Hepatic stellate cell (primary cell): ENCODE measurements around the gene GNA14.
"Not testable (repeated sequence)": the region's sequence is repeated elsewhere in the genome, so short reads cannot be mapped to it uniquely, and the experiment has no call there.

ENCODE experiments used
- DNase-seq: peaks from one replicate; pipeline ENCODE4 v3.0.0; 2011; ENCODE audit warnings: low spot score

The GNA14 gene

GRCh38 chr9:77449240-77450084 is 198.7 kb downstream of the GNA14 start:
- DNase-seq = peak; percentile 52

GRCh38 chr9:77447646-77448045 is 200.5 kb downstream of the GNA14 start:
- DNase-seq = no peak

GRCh38 chr9:77442436-77442835 is 205.7 kb downstream of the GNA14 start:
- no peak for DNase-seq

- not testable (repeated sequence) for DNase-seq
These were observed 207.0 kb downstream of the GNA14 start for GRCh38 chr9:77441124-77441523.

GRCh38 chr9:77440057-77440456 is 208.1 kb downstream of the GNA14 start:
- DNase-seq = no peak

GRCh38 chr9:77438653-77439052 is 209.5 kb downstream of the GNA14 start:
- DNase-seq = no peak

- DNase-seq = no peak
These were observed 212.4 kb downstream of the GNA14 start for GRCh38 chr9:77435688-77436087.

- no peak for DNase-seq
These were observed 212.8 kb downstream of the GNA14 start for GRCh38 chr9:77435277-77435676.

- DNase-seq = peak; percentile 87
These were observed 214.3 kb downstream of the GNA14 start for GRCh38 chr9:77433675-77434445.

- DNase-seq = no peak
These were observed 216.1 kb downstream of the GNA14 start for GRCh38 chr9:77432053-77432452.

- DNase-seq = no peak
These were observed 218.2 kb downstream of the GNA14 start for GRCh38 chr9:77429928-77430327.

GRCh38 chr9:77427256-77427927 is 220.7 kb downstream of the GNA14 start:
- no peak for DNase-seq

GRCh38 chr9:77426712-77427111 is 221.4 kb downstream of the GNA14 start:
- DNase-seq = no peak

- no peak for DNase-seq
These were observed 223.1 kb downstream of the GNA14 start for GRCh38 chr9:77424993-77425392.

GRCh38 chr9:77423841-77424240 is 224.3 kb downstream of the GNA14 start:
- no peak for DNase-seq

- DNase-seq = no peak
These were observed 225.2 kb downstream of the GNA14 start for GRCh38 chr9:77422969-77423368.

- no peak for DNase-seq
These were observed 226.4 kb downstream of the GNA14 start for GRCh38 chr9:77421506-77422265.

GRCh38 chr9:77420641-77421040 is 227.5 kb downstream of the GNA14 start:
- DNase-seq = no peak

- DNase-seq = no peak
These were observed 229.9 kb downstream of the GNA14 start for GRCh38 chr9:77418226-77418625.

- peak; percentile 53 for DNase-seq
These were observed 230.6 kb downstream of the GNA14 start for GRCh38 chr9:77417566-77417965.

- DNase-seq = not testable (repeated sequence)
These were observed 239.6 kb downstream of the GNA14 start for GRCh38 chr9:77408521-77408920.

GRCh38 chr9:77403239-77403638 is 244.9 kb downstream of the GNA14 start:
- DNase-seq = no peak
